HG03457 (cell line): ENCODE measurements around the gene FRMD4A.

Experiments
- ATAC-seq: cut with Tn5 transposase; IDR thresholded peaks from one replicate; pipeline ENCODE4 v1.9.1; 2021; ENCODE audit warnings: moderate number of reproducible peaks; ENCODE audit not compliant: unreplicated experiment

Gene FRMD4A

DNA sequence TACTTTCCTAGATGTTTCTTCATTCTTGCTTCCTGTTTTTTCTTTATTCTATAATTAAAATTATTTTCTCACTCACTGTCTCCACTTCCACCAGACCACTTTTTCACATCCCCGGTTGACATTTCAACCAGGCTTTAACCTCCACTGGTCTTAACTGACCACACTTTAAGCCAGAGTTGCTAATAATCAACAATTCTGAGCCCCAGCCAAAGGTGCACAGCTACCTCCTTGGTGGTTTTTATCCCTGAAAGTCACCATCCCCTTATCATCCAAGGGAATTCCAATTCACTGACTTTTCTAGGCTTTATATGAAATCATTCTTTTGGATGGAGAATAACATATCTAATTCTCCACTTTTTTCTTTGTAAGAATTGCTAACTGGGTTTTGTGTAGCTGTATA, 138.9 kb downstream of the FRMD4A start:
- no peak for ATAC-seq

GRCh38 chr10:14191407-14191806, 139.3 kb downstream of the FRMD4A start:
- no peak for ATAC-seq

GRCh38 chr10:14190702-14191101, 140.0 kb downstream of the FRMD4A start:
- no peak for ATAC-seq

GRCh38 chr10:14186245-14186644, 144.5 kb downstream of the FRMD4A start:
- no peak for ATAC-seq

DNA sequence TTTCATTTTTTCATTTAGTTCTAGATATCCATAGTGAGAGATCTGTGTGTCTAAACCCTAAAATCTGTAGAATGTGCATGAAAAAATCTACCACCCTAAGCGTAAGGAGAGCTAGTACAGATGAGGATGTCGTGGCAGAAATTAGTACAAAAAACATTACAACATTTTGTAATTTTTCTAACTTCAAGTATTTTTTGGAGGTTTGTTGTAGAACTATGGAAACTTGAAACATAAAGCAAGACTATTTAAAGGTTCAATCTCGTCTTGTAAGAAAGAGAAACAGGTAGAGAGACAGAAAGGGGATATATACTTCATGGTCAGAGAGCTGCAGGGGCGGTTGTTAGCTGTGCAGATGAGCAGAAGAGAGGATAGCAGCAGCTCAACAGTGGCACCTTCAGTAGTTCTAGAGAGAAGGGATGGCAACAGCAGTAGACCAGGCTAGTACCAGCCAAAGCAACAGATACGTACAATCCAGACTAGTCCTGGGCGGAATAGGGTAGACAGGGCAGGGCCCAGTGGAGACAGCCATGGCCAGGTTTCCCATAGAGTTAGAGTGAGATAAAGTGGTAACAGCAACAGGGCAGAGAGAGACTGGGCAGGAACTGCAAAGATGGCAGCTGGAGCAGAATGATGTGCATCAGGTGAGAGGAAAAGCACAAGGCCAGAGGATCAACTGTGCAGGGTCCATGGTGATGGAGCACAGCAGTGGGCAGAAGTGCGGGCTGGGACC, 145.2 kb downstream of the FRMD4A start:
- ATAC-seq: peak; percentile 66

GRCh38 chr10:14184841-14185315, 145.8 kb downstream of the FRMD4A start:
- peak; percentile 52 for ATAC-seq

GRCh38 chr10:14182781-14183180, 147.9 kb downstream of the FRMD4A start:
- no peak for ATAC-seq

DNA sequence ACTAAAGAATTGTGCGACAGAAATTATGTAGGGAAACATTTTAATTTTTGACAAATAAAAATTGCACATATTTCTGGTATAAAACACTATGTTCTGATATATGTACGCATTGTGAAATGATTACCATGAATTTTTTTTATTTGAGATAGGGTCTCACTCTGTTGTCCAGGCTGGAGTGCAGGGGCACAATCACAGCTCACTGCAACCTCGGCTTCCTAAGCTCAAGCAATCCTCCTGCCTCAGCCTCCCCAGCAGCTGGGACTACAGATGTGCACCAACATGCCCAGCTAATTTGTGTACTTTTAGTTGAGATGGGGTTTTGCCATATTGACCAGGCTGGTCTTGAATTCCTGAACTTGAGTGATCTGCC, 149.2 kb downstream of the FRMD4A start:
- no peak for ATAC-seq

GRCh38 chr10:14180911-14181566, 149.7 kb downstream of the FRMD4A start:
- ATAC-seq: no peak

DNA sequence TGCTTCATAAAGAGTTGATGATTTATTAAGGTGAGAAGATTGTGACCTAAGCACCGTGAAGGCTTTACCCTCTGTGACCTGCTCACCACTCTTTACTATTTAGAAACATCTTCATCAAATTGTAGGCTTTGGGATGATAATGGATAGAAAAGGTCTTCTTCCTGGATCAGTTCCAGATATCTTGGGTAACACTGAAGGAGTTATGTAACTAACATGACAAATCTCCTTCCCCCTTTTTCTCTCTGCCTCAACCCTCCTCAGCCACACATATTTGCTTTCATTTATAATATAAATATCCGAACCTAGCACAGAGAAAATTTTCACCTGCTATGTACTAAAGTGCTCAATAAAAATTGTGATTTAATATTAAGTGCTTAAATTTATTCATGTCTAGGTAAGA, 151.5 kb downstream of the FRMD4A start:
- no peak for ATAC-seq

- ATAC-seq: no peak
These were observed 156.8 kb downstream of the FRMD4A start for GRCh38 chr10:14173706-14174594.

DNA sequence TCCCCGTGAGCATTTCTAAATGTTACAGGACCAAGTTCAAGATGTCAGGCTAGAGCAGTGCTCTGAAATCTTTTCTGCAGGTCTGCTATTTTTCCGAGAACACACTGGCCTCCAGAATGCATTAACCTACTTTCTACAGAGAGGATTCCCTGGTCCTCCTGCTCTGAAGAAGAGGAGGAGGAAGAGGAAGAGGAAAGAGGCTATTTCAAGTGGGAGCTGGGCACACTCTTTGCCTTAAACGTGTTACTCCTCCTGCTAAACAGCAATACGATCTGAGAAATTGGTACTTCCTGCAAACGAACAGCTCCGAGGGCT, 157.4 kb downstream of the FRMD4A start:
- no peak for ATAC-seq

DNA sequence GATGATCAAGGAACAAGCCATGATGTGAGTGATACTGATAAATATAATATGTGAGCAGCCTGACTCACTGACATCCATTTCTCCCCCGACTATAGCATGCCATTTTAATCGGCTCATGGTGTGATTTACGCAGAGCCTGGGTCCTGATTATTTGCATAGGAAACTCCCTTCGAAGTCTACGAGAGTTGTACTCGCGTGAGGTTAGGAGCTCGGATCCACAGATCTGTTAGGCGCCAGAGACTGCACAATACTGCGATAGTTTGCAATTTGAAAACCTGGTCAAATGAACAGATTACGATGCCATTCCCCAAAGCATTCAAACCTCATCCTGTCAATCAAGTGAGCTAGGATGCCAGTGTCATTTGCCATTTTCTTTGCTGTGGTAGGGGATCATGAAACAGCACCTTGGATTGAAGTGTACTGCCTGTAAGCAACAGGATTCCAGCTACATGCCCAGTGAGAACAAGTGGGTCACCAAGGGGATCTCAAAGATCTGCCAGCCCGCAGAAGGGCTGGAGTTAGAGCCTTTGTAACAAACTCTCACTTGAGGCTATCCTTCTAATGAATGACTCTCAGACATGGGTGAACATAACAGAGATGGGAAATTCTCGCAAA, 158.3 kb downstream of the FRMD4A start:
- no peak for ATAC-seq

DNA sequence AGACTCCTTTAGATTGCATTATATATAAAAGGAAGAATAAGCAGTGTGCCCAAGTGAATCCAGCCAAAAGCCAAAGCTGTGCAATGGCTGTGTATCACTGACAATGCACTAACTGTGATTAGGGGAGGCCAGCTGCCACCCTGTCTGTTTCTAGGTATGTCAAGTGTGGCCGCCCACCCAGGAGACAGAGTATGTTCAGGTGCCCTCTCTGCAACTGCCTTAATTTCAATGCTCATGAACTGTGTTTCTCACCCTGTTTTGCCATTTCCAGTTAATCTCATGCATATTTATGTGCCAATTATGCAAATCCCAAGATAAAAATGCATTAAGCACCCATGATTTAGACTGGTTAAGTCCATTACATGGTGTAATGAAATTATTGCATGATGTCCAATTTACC, 159.4 kb downstream of the FRMD4A start:
- no peak for ATAC-seq

GRCh38 chr10:14163377-14164086, 167.2 kb downstream of the FRMD4A start:
- ATAC-seq: no peak

GRCh38 chr10:14162629-14163344, 167.9 kb downstream of the FRMD4A start:
- no peak for ATAC-seq

DNA sequence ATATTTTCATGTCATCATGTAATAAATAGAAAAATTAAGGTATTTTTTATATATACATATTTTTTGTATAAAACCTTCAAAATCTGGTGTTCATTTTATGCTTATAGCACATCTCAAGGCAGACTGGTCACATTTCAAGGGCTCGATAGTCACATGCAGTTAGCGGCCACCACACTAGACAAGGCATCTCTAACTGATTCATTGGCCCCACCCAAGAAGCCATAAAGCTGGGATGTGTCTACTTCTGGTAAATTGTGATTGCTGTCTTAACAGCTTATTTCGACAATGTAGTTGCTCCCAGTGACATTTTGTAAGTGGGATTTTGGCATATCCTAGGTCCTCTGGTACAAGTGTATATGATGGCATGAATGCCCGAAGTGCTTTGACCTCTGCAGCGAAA, 168.7 kb downstream of the FRMD4A start:
- no peak for ATAC-seq

DNA sequence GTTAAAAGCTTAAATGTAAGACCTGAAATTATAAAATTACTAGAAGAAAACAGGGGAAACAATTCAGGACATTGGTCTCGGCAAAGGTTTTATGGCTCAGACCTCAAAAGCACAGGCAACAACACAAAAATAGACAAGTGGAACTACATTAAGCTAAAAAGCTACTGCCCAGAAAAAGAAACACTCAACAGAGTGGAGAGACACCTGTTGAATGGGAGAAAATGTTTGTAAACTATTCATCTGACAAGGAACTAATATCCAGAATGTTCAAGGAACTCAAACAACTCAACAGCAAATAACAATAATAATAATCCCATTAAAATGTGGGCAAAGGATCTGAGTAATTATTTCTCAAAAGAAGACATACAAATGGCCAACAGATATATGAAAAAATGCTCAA, 170.4 kb downstream of the FRMD4A start:
- no peak for ATAC-seq

DNA sequence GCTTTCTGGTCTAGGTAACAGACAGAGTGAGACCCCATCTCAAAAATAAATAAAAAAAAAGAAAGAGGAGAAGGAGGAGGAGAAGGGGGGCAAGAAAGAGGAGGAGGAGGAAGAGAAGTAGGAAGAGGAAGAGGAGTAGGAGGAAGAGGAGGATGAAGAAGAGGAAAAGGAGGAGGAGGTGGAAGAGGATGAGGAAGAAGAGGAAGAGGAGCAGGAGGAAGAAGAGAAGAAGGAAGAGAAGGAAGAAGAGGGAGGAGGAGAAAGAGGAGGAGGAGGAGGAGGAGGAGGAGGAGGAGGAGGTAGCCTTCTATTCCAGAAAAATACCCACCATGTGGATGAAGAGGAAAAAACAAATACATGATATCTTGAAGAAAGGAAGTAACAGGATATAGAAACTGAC, 172.1 kb downstream of the FRMD4A start:
- no peak for ATAC-seq

DNA sequence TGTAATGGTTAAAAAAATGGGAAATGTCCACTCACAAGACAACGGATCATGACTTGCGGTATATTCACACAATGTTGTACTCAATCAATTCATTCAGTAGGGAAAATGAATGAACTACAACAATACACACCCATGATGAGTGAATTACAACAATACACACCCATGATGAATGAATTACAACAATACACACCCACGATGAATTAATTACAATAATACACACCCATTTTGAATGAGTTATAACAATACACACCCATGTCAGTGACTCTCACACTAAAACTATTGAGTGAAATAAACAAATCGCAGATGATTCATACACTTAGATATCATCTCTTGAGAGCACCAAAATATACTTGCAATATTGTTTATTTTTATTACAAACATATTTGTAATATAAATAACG, 174.6 kb downstream of the FRMD4A start:
- ATAC-seq: no peak
